Fibroblast of lung (primary cell): ENCODE data around the gene TBXA2R. TPM values are rescaled to one million over a fixed set of nuclear protein-coding genes. Genes with fewer than 3 reads are reported as not detected.

Experiments
- DNase-seq, 2 donors: peaks; one replicate each; pipeline versions ENCODE4 v3.0.0 to v3.0.0-alpha.2; 2010; ENCODE audit warnings: low read depth in 2 of 2
- H2AFZ ChIP-seq: 2 replicates; pipeline ENCODE4 v1.5.1; 2012; ENCODE audit warnings: low read length, control low read depth, inconsistent platforms
- H3K27ac ChIP-seq: 2 replicates; pipeline ENCODE4 v1.5.1; 2011; ENCODE audit warnings: low read length, control low read depth; ENCODE audit not compliant: insufficient read depth
- H3K27me3 ChIP-seq: 2 replicates; pipeline ENCODE4 v1.5.1; 2011; ENCODE audit warnings: mild to moderate bottlenecking, low read length; ENCODE audit not compliant: control insufficient read depth, insufficient read depth
- H3K36me3 ChIP-seq: 2 replicates; pipeline ENCODE4 v1.5.1; 2011; ENCODE audit warnings: low read length; ENCODE audit not compliant: control insufficient read depth, insufficient read depth
- H3K4me1 ChIP-seq: 2 replicates; pipeline ENCODE4 v1.5.1; 2011; ENCODE audit warnings: low read length; ENCODE audit not compliant: control insufficient read depth, insufficient read depth; ENCODE audit errors: extremely low read depth
- H3K4me2 ChIP-seq: 2 replicates; pipeline ENCODE4 v1.5.1; 2011; ENCODE audit warnings: low read length, control low read depth; ENCODE audit not compliant: insufficient read depth; ENCODE audit errors: extremely low read depth
- H3K4me3 ChIP-seq, 4 experiments: fragments of 200-600 bp in 1 of 4; sonication (generic) in 1 of 4; replicated peaks in 1 of 4; 2 replicates each; pipeline ENCODE4 v1.5.1; 2011 to 2016; ENCODE audit warnings: low read length in 4 of 4, low read depth in 3 of 4, mild to moderate bottlenecking in 3 of 4, control low read depth in 2 of 4, inconsistent platforms in 1 of 4, mixed read lengths in 1 of 4; ENCODE audit not compliant: insufficient read depth in 1 of 4; ENCODE audit errors: control extremely low read depth in 1 of 4
- H3K79me2 ChIP-seq: 2 replicates; pipeline ENCODE4 v1.5.1; 2012; ENCODE audit warnings: mild to moderate bottlenecking, low read length, inconsistent platforms; ENCODE audit not compliant: control insufficient read depth, insufficient read depth
- H3K9ac ChIP-seq: 2 replicates; pipeline ENCODE4 v1.5.1; 2011; ENCODE audit warnings: mild to moderate bottlenecking, low read length, control low read depth; ENCODE audit not compliant: insufficient read depth
- H3K9me3 ChIP-seq: 2 replicates; pipeline ENCODE4 v1.5.1; 2012; ENCODE audit warnings: low read depth, low read length; ENCODE audit not compliant: control insufficient read depth, insufficient read depth
- H4K20me1 ChIP-seq: 2 replicates; pipeline ENCODE4 v1.5.1; 2011; ENCODE audit warnings: low read length; ENCODE audit not compliant: control insufficient read depth, insufficient read depth; ENCODE audit errors: extremely low read depth
- CTCF ChIP-seq, 2 donors: IDR thresholded peaks in 1 of 2; conservative IDR thresholded peaks in 1 of 2; 1 replicate in 1 of 2; 2 replicates in 1 of 2; pipeline ENCODE4 v1.5.1; 2011 to 2012; ENCODE audit warnings: low read length in 2 of 2, control low read depth in 1 of 2, inconsistent platforms in 1 of 2, low read depth in 1 of 2, mild to moderate bottlenecking in 1 of 2
- EZH2 ChIP-seq: IDR thresholded peaks from 2 replicates; pipeline ENCODE4 v1.5.1; 2012; ENCODE audit warnings: low read length, control low read depth, mild to moderate bottlenecking; ENCODE audit errors: missing control alignments
- polyA plus RNA-seq, 2 donors: library from polyadenylated mRNA; depleted of rRNA in 1 of 2; stranded (reverse) in 1 of 2; unstranded in 1 of 2; fragments of >200 nt; gene quantifications; 2 replicates each; pipeline ENCODE4 v1.2.1, GENCODE V29; 2011 to 2012; ENCODE audit warnings: missing spikeins in 1 of 2
- total RNA-seq: library from RNA; depleted of rRNA; stranded (reverse); fragments of >200 nt; gene quantifications from 2 replicates; pipeline ENCODE4 v1.2.1, GENCODE V29; 2014

TBXA2R gene
- total and polyA plus RNA-seq, 2 donors (not counting 1 experiment from before 2014, with no cell fraction given): 1.3 to 1.8 TPM

- Histone ChIP-seq H2AFZ (no peak overlapping the region), H3K9ac (no peak overlapping the region), H3K27me3 (no peaks in the 10 kb centered on the region), H3K9me3 (no peaks in the 10 kb centered on the region), H3K27ac (no peak overlapping the region), H3K79me2 (no peaks in the 10 kb centered on the region), H3K4me3 (no peak overlapping the region), H3K36me3 (no peaks in the 10 kb centered on the region), H4K20me1 (no peaks in the 10 kb centered on the region), H3K4me2 (no peak overlapping the region), H3K4me1 (no peaks in the 10 kb centered on the region)
- no peak for DNase-seq
- no peak for TF ChIP-seq CTCF (conservative IDR thresholded peaks at IDR 0.05 in 1 of 2, IDR thresholded peaks at IDR 0.05 in 1 of 2; ENCODE audit: low read depth in 1 of 2, low read length in 2 of 2)
- no peak for TF ChIP-seq EZH2
These were observed 14.6 kb downstream of the TBXA2R start for GRCh38 chr19:3591876-3592613.

- no peak for TF ChIP-seq CTCF (conservative IDR thresholded peaks at IDR 0.05 in 1 of 2, IDR thresholded peaks at IDR 0.05 in 1 of 2; ENCODE audit: low read depth in 1 of 2, low read length in 2 of 2)
- TF ChIP-seq EZH2: no peak
- Histone ChIP-seq H3K27ac (no peak overlapping the region), H3K9me3 (no peaks in the 10 kb centered on the region), H3K9ac (no peak overlapping the region), H3K36me3 (no peaks in the 10 kb centered on the region), H3K4me3 (no peak overlapping the region), H4K20me1 (no peaks in the 10 kb centered on the region), H2AFZ (no peak overlapping the region), H3K79me2 (no peaks in the 10 kb centered on the region), H3K4me1 (no peaks in the 10 kb centered on the region), H3K27me3 (peaks cover 4% of the 10 kb centered on the region), H3K4me2 (no peak overlapping the region)
- DNase-seq: no peak
These were observed 15.6 kb downstream of the TBXA2R start for GRCh38 chr19:3590991-3591659.

GRCh38 chr19:3589949-3590348 lies 16.7 kb downstream of the TBXA2R start:
- Histone ChIP-seq H3K9ac (no peak overlapping the region), H2AFZ (no peak overlapping the region), H3K4me3 (no peak overlapping the region), H3K4me2 (no peak overlapping the region), H3K36me3 (no peaks in the 10 kb centered on the region), H3K79me2 (no peaks in the 10 kb centered on the region), H3K4me1 (no peaks in the 10 kb centered on the region), H4K20me1 (no peaks in the 10 kb centered on the region), H3K27me3 (peaks cover 10% of the 10 kb centered on the region), H3K27ac (no peak overlapping the region), H3K9me3 (no peaks in the 10 kb centered on the region)
- TF ChIP-seq CTCF (conservative IDR thresholded peaks at IDR 0.05 in 1 of 2, IDR thresholded peaks at IDR 0.05 in 1 of 2; ENCODE audit: low read depth in 1 of 2, low read length in 2 of 2): no peak
- TF ChIP-seq EZH2: no peak
- DNase-seq: no peak
